Stimulated activated CD4-positive, alpha-beta T cell treated with anti-CD3 and anti-CD28 coated beads, Interleukin-2, amount 100 ng/mL, for 48 hours (primary cell): ENCODE data around the gene SMAGP.
A peak's percentile ranks its signal among the peaks of the same experiment; 100 is the strongest.
"Not testable (repeated sequence)": the region's sequence is repeated elsewhere in the genome, so short reads cannot be mapped to it uniquely, and the experiment has no call there.

Experiments used
- DNase-seq, 2 donors: peaks; one replicate each; pipeline ENCODE4 v3.0.0-alpha.2; 2020

SMAGP gene, protein sequence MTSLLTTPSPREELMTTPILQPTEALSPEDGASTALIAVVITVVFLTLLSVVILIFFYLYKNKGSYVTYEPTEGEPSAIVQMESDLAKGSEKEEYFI

DNA sequence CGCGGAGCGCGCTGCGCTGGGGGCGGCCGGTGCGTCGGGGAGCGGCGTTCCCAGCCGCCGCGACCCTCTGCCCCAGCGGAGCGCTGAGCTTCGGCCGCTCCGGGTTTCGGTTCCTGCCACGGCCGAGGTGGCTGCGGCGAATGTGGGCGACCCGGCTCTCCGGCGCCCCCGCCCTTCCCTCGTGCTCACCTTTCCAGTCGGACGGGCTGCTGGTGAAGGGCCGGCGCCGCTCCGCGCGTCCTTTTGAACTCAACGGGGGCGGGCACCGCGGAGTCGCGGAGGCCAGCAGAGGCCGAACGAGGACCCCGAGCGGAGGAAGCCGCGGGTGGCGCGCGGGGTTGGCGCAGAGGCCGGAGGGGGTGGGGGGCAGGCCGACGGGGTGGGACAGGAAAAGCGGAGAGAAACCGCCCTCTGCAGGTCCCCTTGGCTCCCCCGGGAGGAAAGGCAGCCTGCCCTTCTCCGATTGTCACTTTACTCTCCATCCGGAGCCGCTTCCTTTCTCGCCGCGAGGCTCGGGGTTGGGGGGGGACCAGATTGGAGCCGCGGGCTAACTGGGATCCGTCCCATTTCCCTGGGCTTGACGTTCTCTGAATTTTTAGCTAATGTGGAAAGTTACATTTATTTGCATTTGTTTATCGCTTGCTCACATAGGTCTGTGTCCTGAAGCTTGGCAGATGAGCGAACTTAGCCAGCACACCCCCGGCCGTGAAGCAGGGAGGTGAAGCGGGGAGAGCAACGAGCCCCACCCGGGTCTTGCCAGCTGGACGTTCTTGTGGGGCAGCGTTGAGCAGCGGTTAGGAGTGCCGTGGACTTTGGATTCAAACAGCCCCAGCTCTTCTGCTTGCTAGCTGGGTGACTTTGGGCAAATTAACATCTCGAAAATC, at the start of gene SMAGP:
SMAGP (minus strand) TSS at position 349 of the 884 bp plus-strand sequence. CDS start 1,137 bp downstream, outside the sequence.
- DNase-seq: peak in 1 of 2 donors; percentile 20

DNA sequence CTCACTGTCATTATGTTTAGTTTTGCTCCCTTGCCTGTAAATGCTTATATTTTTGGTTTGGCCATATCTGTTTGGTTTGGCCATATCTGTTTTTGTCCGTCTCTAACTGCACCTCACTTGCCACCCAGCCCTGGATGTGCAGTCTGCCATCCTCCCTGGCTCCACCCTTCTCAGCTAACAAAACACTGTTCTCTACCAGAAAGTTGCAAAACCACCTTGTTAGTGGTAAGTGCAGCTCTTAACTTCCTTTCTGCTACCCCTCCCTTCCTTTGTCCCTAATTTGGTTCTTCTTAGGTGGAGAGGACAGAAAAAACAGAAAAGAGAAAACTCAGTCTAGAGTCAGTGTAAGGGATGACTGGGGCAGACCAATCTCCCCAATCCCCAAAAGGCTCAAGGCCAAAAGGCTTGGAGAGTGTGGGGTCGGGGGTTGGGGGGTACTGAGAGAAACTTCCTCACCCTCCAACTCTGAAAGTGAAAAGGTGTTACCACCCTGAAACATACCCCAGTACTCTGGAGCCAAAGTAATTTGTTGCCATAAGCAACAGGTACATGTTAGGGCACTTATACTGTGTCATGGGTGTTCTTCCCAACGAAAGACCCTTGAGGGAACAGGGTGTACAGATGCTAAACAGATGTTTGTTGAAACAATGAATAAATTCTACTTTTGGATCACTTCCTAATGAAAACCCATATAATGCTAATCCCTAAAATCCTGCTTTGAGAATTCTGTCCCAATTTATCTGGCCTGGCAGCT, 48.8 kb upstream of the SMAGP start:
- no peak for DNase-seq

DNA sequence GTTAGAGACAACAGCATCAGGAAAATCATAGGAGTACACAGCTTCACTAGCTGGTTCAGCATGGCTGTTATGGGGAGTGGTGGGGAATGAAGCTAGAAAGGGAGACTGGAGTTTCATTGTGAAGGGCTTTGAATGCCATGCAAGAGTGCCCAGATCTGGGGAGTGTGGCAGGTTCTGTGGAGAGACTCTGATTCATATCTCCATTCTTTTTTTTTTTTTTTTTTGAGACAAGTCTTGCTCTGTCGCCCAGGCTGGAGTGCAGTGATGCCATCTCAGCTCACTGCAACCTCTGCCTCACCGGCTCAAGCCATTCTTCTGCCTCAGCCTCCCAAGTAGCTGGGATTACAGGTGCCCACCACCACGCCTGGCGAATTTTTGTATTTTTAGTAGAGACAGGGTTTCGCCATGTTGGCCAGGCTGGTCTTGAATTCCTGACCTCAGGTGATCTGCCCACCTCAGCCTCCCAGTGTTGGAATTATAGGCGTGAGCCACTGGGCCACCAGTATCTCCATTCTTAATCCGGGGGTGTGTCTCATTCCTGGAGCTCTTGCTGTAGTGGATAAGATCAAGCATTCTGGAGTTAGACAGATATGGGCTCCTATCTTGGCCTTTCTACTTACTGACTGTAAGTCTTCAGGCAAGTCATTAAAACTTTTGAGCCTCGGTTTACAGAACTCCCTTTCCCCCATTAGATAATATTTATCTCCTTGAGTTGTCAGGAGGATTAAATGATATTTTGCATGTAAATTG, 48.0 kb upstream of the SMAGP start:
- DNase-seq: not testable (repeated sequence)

DNA sequence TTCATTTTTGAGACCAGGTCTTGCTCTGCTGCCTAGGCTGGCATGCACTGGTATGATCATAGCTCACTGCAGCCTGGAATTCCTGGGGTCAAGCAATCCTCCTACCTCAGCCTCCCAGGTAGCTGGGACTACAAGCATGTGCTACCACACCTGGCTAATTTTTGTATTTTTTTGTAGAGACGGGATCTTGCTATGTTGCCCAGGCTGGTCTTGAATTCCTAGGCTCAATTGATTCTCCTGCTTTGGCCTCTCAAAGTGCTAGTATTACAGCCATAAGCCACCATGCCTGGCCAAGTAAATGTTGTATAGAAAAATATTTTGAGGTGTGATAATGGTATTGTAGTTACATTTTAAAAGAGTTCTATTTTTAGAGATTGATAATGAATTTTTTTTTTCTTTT, 41.2 kb upstream of the SMAGP start:
- no peak for DNase-seq

DNA sequence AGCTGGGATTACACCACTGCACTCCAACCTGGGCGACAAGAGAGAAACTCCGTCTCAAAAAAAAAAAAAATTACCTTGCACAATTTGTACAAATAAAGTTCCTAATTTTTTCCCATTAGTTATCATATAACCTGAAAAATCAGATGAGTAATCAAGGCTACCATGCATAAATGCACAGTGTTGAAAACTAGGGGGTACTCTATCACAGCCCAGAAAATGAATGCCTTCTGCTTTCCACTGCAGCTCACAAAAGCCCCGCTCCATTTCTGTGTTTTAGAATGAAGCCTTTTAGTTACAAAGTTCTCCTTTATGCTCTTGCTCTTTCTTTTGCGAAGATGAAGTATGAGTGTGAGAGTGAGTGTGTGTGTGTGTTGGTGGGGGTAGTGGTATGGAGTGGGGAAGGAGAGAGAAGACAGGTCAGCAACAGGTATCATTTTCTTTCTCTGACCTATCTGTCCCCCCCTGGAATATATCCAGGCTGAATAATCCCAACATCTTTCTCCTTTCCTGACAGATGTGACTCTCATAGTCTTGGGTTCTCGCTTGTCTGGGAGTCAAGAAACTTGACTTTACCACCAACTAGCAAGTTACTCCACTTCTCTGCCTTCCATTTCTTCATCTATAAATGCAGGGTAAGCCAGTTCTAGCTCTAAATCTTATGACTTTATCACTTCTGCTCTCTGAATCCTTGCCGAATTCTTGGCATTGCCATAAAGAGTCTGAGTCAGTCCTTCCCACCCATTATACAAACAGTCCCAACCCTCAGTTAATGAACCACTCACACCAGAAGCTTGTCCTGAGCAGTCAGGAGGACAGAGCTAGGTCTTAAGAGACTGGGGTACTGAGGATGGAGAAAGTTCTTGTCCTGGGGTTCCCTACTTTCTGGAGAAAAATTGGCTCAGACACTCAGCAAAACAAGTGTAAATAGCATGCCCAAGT, 37.7 kb upstream of the SMAGP start:
- no peak for DNase-seq

DNA sequence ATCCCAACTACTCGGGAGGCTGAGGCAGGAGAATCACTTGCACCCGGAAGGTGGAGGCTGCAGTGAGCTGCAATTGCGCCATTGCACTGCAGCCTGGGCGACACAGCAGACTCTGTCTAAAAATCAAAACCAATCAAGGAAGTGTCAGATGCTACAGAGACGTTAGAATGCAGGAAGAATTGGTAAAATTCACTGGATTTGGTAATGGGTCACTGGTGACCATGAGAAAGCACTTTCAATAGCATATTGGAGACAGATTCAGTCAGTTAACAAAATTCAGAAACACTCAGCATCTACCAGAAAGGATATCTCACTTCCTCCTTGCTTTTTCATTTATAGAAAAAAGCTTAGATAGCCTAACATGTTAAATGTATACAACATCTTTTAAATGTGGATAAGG, 36.3 kb upstream of the SMAGP start:
- DNase-seq: no peak

DNA sequence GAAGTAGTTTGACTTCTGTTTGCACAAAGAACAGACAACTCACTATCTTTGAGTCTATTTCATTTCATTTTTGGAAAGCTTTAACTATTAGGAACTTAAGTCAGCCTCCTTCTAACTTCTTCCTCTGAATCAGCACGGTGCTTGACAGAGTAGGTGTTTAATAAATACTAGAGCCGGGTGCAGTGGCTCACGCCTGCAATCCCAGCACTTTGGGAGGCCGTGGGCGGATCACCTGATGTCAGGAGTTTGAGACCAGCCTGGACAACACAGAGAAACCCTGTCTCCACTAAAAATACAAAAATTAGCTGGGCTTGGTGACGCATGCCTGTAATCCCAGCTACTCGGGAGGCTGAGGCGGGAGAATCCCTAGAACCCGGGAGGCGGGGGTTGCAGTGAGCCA, 30.6 kb upstream of the SMAGP start:
- not testable (repeated sequence) for DNase-seq

DNA sequence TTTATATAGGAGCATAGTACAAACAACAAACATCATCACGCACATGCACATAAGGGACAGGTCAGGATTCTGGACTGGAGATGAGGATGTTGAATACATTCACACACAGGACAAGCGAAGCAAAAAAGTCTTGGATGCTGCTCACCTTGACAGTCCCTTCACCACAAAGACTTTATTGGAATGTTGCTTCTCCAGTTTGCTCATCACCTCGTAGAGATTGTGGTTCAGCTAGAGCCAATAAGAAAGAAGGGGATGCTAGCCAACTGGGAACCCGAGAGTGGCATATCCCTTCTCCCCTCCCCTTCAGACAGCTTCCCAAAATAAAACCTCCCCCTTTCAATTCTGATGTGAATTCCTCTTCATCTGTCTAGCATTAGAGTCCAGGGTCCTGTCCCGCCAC, 25.4 kb upstream of the SMAGP start:
- no peak for DNase-seq

DNA sequence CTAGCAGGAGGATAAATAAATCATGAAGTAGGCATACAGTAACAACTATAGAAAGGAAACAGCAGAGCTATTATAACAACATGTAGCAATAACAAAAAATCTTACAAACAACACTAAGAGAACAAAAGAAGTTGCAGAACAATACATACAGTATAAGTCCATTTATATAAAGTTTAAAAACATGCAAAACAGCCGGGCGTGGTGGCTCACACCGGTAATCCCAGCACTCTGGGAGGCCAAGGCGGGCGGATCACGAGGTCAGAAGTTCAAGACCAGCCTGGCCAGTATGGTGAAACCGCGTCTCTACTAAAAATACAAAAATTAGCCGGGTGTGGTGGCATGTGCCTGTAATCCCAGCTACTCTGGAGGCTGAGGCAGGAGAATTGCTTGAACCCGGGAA, 23.9 kb upstream of the SMAGP start:
- DNase-seq: not testable (repeated sequence)

DNA sequence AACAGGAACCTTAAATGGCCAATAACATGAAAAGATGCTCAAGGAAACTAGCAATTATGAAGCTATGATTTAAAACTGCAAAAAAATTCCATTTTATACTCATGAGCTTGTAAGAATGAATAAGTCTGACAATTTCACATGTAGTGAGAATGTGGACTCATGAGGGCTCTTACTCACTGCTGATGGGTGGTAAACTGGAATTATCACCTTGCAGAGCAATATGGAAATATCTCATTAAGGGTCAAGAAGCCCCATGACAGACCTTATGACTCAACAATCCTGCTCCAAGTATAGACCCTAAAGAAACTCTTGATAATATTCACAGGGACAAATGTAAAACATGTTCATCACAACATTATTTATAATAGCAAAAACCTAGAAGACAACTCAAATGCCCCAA, 23.5 kb upstream of the SMAGP start:
- no peak for DNase-seq

DNA sequence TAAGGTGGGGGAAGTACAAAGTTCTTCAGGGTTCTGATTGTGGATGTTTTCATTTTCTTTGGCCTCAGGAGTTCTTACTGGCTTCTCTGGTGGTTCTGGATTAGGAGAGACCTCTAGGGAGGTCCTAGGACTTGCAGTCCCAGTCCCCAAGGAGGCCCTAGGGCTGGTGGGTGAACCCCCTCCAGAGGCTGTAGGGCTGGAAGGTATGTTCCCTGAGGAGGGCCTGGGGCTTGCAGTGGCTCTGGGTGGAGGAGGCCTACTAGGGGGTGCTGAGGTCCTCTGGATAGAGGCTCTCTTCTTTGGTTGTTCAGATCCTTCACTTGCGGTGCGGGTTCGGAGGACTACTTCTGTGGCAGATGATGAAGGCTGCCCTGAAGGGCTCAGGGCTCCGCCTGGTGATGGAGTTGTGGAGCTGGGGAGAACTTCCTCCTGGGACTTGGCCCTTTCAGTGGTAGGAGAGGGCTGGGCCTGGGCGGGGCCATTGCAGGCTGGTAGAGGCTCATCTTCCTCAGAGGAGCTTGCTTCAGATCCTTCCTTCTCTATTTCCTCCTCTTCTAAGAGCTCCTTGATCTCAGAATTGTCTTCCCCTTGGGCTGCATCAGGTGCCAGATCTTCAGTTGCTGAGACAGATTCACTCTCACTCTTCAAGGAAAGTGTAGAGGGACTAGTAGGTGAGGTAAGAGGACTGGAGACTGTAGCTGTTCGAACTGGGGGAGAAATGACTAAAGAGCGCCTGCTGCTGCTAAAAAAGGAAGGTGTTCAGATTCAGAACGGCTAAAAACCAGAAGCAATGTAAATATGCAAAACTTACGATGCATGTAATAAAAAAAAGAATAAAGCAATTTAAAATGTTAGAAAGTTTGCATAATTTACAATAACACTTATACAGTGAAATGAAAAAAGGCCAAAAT, 21.6 kb upstream of the SMAGP start:
- DNase-seq: not testable (repeated sequence)

DNA sequence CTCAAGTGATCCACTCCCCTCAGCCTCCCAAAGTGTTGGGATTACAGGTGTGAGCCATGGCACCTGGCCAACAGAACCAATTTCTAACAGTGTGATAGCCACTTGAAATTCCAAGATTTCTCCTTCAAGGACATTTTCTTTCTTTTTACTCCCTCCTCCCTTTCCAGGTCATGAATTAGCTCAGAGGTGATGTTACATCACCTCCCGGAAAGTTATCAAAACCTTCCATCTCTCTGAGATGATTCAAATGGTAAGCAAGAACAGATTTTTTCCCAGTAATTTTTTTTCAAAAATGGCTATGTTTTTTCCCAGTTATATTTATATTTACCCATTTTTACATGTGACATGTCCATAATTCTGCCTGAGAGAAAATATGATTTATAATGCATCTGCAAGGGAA, 15.6 kb upstream of the SMAGP start:
- no peak for DNase-seq

DNA sequence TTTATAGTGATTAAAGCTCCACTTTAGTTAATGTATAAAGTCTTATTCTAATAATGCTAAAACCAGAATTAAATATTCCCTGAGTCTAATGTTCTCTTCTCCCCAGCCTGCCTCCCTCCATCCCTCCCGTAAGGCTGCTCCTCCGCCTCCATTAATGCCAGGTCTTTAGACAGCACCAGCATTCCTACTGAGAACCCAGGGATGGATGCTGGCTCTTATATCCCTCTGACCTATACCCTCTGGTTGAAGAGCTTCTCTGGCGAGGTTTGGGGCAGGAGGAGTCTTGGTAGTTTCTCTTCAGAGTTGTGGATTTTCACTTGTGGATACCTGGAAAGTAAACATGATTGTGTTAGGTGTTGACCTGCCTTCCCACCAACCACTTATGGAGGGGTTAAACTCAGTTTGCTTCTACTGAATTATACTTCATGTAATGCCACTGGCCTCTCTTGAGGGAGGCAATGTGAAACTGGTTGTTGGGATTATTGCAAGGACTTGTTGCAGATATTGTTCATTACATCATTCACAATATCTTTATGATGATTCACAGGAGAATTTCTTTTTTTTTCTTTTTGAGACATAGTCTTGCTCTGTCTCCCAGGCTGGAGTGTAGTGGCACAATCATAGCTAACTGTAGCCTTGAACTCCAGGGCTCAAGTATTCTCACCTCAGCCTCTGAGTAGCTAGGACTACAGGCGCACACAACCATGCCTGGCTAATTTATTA, 11.1 kb upstream of the SMAGP start:
- no peak for DNase-seq

DNA sequence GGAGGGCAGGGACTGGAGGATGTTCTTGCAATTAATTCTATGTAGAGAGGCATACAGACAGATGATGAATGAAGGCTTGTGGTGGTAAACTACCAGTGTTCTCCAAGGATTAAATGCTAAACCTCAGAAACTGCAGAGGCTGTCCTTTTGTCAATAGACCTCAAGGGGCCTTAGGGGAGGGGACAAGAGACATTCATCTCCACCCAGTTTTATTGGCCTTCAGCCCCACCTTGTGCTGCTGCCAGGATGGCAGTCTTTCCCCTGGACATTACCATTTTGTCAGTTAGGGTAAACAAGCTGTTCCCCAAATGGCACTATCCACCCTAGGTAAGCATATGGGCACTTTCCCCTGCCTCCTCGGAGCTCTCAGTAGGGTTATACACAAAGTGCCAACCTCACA, 4.9 kb upstream of the SMAGP start:
- DNase-seq: no peak

DNA sequence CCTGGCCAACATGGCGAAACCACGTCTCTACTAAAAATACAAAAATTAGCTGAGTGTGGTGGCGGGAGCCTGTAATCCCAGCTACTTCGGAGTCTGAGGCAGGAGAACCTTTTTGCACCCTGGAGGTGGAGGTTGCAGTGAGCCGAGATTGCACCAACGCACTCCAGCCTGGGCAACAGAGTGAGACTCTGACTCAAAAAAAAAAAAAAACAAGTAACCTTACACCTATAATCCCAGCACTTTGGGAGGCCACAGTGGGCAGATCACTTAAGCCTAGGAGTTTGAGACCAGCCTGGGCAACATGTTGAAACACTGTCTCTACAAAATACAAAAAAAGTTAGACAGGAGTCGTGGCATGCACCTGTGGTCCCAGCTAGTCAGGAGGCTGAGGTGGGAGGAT, 2.6 kb upstream of the SMAGP start:
- DNase-seq: not testable (repeated sequence)

DNA sequence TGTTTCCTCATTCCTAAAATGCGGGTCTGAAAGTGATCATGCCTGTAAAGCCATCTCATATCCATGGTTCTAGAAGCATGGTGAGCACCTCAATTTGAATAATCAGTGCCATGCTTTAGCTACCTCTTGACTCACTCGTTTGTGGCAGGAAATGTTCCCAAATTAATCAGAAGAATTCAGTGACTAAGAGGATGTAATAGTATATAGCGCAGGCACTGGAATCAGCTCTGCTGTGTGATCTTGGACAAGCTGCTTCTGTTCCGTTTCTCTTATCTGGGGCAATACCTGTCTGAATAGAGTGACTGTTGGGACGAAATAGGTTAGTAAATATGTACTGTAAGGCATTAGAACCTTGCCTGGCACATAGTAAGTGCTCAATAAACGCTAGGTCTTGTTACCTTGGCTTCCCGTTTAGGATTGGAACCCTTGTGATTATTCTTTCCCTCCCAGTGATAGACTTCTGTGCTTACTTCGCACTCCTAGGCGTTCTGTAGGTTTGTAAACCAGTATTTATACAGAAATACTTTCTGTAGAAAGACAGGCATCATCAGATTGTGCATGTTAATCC, 820 bp upstream of the SMAGP start:
- DNase-seq: no peak

DNA sequence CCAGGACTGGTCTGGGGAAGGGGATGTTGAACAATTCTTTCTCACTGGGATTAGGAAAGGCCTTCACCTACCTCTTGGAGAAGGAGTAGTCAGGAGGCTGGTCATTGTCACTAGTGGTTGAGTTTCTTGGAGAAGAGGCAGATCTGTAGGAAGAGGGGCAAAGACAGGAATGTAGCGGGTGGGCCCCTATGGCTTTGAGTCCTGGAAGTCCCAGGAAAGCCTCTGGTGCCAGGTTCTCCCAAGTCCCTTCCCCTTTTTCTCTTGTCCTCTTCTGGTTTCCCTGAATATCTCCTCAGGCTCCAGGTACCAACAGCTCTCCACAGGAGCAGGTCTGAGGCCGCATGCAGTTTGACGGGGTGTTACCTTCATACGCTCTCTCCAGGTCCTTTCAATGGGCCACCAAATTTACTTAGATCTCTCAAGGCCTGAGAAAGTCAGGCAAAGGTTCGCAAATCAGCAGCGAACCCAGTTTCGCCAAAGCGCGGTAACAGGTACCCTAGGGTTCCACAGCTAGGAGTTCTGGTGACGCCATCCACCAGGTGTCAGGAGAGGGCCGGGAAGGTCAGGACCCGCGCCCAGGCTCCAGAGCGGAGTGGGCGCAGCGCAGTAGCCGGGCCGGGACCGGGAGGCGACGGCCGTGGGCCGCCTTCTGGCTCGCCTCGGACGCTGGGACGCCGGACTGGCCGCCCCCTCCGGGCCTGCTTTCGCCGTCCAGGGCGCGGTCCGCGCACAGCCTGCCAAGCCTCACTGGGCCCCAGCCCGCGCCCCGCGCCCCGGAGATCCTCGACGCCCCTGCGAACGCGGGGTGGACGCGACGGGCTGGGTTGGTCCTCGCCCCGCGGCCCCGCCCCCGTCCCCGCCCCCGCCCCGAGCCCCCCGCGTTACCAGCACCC, 795 bp downstream of the SMAGP start:
- DNase-seq: peak; percentile 42 to 56

DNA sequence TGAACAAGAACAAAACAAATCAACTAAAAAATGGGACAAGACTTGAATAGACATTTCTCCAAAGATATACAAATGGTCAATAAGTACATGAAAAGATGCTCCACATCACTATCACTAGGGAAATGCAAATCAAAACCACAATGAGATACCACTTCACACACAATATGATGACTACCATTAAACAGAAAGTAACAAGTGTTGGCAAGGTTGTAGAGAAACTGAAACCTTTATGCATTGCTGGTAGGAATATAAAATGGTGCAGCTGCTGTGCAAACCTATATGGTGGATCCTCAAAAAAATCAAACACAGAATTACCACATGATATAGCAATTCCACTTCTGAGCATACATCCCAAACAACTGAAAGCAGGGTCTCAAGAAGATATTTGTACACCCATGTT, 5.2 kb downstream of the SMAGP start:
- no peak for DNase-seq

DNA sequence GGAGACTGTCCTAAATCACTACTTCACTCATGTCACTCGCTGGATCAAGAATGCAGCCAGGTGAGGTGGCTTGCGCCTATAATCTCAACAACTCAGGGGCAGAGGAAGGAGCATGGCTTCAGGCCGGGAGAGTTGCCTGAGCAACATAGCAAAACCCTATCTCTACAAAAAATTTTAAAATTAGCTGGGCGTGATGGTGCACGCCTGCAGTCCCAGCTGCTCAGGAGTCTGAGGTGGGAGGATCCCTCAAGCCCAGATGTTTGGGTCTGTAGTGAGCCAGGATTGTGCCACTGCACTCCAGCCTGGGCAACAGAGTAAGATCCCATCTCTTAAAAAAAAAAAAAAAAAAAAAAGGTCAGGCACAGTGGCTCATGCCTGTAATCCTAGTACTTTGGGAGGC, 5.9 kb downstream of the SMAGP start:
- DNase-seq: no peak
